ENCODE data around the gene GDF10. TPM values are rescaled to one million over a fixed set of nuclear protein-coding genes. Genes with fewer than 3 reads are reported as not detected.

The GDF10 gene
- total and polyA plus RNA-seq, 2 of the 8 experiments (the other 6 are each of a cell fraction or from before 2014, with no cell fraction given), result 0.19 to 0.32 TPM

- no peaks in the 10 kb centered on the region for H3K36me3 ChIP-seq (ENCODE audit: control insufficient read depth in 2 of 4, insufficient read depth in 4 of 4, low read length in 3 of 4)
- no peak overlapping the region for H2BK120ac ChIP-seq (replicated peaks; ENCODE audit: low read depth, low read length)
- no peaks in the 10 kb centered on the region for H4K20me1 ChIP-seq (replicated peaks in 1 of 2; ENCODE audit: control insufficient read depth in 1 of 2, insufficient read depth in 2 of 2, low read length in 2 of 2)
- CTCF ChIA-PET (ENCODE audit: partially characterized antibody), result interaction anchor here (1.5 to 2.4 kb wide), 2 partner anchors 247 to 270 kb away, joined by 9 read pairs; no protein-coding TSS in a partner anchor
- H4K91ac ChIP-seq (replicated peaks; ENCODE audit: insufficient read length, low read length), result no peak overlapping the region
- no peak overlapping the region; the same call in 1 of the 2 replicates for H4K8ac ChIP-seq (ENCODE audit: extremely low read depth, insufficient read depth, low read length)
- POLR2A ChIA-PET (ENCODE audit: partially characterized antibody), result no interaction called here
- no peak overlapping the region for H3K56ac ChIP-seq (replicated peaks; ENCODE audit: insufficient read length, low read depth, low read length)
- no peak for DNase-seq (ENCODE audit: low read depth in 1 of 2, low spot score in 2 of 2)
- H3K4ac ChIP-seq (replicated peaks; ENCODE audit: insufficient read length, low read depth, low read length), result no peak overlapping the region
- no peak overlapping the region for H2BK5ac ChIP-seq (ENCODE audit: low read depth, low read length)
- H3K14ac ChIP-seq (ENCODE audit: insufficient read length), result no peak overlapping the region
- H2AFZ ChIP-seq (ENCODE audit: low read length), result no peak overlapping the region
- H3K27me3 ChIP-seq (replicated peaks in 1 of 4; ENCODE audit: control insufficient read depth in 3 of 4, extremely low read depth in 1 of 4, insufficient read depth in 3 of 4, low read length in 3 of 4), result peaks cover 2 to 19% (median 14%) of the 10 kb centered on the region in 4 experiments
- no peak overlapping the region for H2BK12ac ChIP-seq (ENCODE audit: low read depth, low read length)
- H3K4me2 ChIP-seq (ENCODE audit: insufficient read depth in 1 of 2, low read depth in 2 of 2, low read length in 2 of 2), result no peak overlapping the region
- H3K79me1 ChIP-seq (ENCODE audit: low read depth, low read length), result no peaks in the 10 kb centered on the region
- FAIRE-seq, result no peak
- no peak overlapping the region for H3K9ac ChIP-seq (replicated peaks in 1 of 4; ENCODE audit: extremely low read depth in 1 of 4, low read depth in 3 of 4, low read length in 3 of 4)
- H3K18ac ChIP-seq (ENCODE audit: extremely low read depth, low read length), result no peak overlapping the region
- H2BK15ac ChIP-seq (ENCODE audit: low read length), result no peak overlapping the region
- H3K4me3 ChIP-seq (ENCODE audit: extremely low read depth in 1 of 4, insufficient read depth in 2 of 4, low read depth in 3 of 4, low read length in 4 of 4), result no peak overlapping the region
- no peak overlapping the region for H4K5ac ChIP-seq (ENCODE audit: insufficient read length, low read depth, low read length)
- 91% methylated on average over 5 of the region's 5 CpGs; no CpG with 5 or more reads in 1 of the 2 experiments for WGBS, 2 experiments (ENCODE audit: extremely low coverage in 1 of 2, insufficient coverage in 1 of 2, insufficient read length in 1 of 2, insufficient replicate concordance in 2 of 2, low coverage in 1 of 2, low lambda C conversion rate in 2 of 2, missing lambda C conversion rate in 1 of 2)
- peaks cover 0 to 4% (median 2%) of the 10 kb centered on the region in 4 experiments; a peak in 1 of 7 replicates for H3K4me1 ChIP-seq (replicated peaks in 1 of 4; ENCODE audit: control insufficient read depth in 3 of 4, insufficient read depth in 4 of 4, low read length in 3 of 4)
- H2AK5ac ChIP-seq (ENCODE audit: low read depth, low read length), result no peak overlapping the region
- H3K23ac ChIP-seq (ENCODE audit: insufficient read length), result no peak overlapping the region
- no peaks in the 10 kb centered on the region for H3K9me3 ChIP-seq (ENCODE audit: insufficient read depth in 2 of 2, low read depth in 1 of 2, low read length in 1 of 2)
- no peak overlapping the region for H3K27ac ChIP-seq (ENCODE audit: low read depth, low read length)
- peaks cover 6% of the 10 kb centered on the region; the same call in 1 of the 2 replicates for H3K23me2 ChIP-seq (ENCODE audit: low read depth, low read length)
- no peak overlapping the region for H2BK20ac ChIP-seq (ENCODE audit: low read length)
- H3K79me2 ChIP-seq (ENCODE audit: control insufficient read depth in 1 of 2, insufficient read depth in 2 of 2, low read length in 2 of 2), result no peaks in the 10 kb centered on the region
- TF ChIP-seq TCF12 (IDR thresholded peaks at IDR 0.05; ENCODE audit: low read depth, low read length) (no peak), CTBP2 (IDR thresholded peaks at IDR 0.05; ENCODE audit: borderline replicate concordance, insufficient read depth, insufficient read length, low read length) (no peak), POLR2AphosphoS5 (IDR thresholded peaks at IDR 0.05; ENCODE audit: low read depth, low read length) (no peak), RAD21 (IDR thresholded peaks at IDR 0.05 in 1 of 2, conservative IDR thresholded peaks at IDR 0.05 in 1 of 2; ENCODE audit: low read depth in 2 of 2, low read length in 2 of 2) (no peak), KDM1A (IDR thresholded peaks at IDR 0.05; ENCODE audit: borderline replicate concordance, low read length) (no peak), CHD2 (IDR thresholded peaks at IDR 0.05; ENCODE audit: low read length) (no peak), ATF2 (IDR thresholded peaks at IDR 0.05; ENCODE audit: low read length) (no peak), TAF1 (IDR thresholded peaks at IDR 0.05; ENCODE audit: low read depth, low read length) (no peak), POU5F1 (IDR thresholded peaks at IDR 0.05; ENCODE audit: low read depth, low read length) (no peak), CBX8 (IDR thresholded peaks at IDR 0.05; ENCODE audit: borderline replicate concordance, low read depth, low read length) (no peak), ZNF274 (IDR thresholded peaks at IDR 0.05; ENCODE audit: borderline replicate concordance, extremely low read depth, low read length) (no peak), SUZ12 (IDR thresholded peaks at IDR 0.05; ENCODE audit: low read length) (no peak)
These were observed 4.6 kb upstream of the GDF10 start for GRCh38 chr10:47295411-47295810.
